ENCODE measurements around the gene PRRG2.

Gene PRRG2

DNA sequence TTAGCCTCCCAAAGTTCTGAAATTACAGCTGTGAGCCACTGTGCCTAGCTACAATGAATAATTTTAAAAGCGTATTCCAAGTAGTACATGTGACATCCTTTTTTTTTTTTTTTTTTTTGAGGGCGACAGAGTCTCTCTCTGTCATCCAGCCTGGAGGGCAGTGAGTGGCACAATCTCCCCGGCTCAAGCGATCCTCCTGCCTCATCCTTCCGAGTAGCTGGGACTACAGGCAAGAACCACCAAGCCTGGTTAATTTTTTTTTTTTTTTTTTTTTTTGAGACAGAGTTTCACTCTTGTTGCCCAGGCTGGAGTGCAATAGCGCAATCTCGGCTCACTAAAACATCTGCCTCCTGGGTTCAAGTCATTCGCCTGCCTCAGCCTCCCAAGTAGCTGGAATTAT is 6.1 kb downstream of the PRRG2 start:
- DNase-seq (ENCODE audit: low read depth, low spot score) = no peak

- DNase-seq (ENCODE audit: low read depth, low spot score) = no peak
These were observed 7.4 kb downstream of the PRRG2 start for GRCh38 chr19:49588365-49589122.

GRCh38 chr19:49589502-49589905 is 8.4 kb downstream of the PRRG2 start:
- DNase-seq (ENCODE audit: low read depth, low spot score) = no peak

- DNase-seq (ENCODE audit: low read depth, low spot score) = peak; percentile 80
These were observed 9.2 kb downstream of the PRRG2 start for GRCh38 chr19:49590071-49590970.

DNA sequence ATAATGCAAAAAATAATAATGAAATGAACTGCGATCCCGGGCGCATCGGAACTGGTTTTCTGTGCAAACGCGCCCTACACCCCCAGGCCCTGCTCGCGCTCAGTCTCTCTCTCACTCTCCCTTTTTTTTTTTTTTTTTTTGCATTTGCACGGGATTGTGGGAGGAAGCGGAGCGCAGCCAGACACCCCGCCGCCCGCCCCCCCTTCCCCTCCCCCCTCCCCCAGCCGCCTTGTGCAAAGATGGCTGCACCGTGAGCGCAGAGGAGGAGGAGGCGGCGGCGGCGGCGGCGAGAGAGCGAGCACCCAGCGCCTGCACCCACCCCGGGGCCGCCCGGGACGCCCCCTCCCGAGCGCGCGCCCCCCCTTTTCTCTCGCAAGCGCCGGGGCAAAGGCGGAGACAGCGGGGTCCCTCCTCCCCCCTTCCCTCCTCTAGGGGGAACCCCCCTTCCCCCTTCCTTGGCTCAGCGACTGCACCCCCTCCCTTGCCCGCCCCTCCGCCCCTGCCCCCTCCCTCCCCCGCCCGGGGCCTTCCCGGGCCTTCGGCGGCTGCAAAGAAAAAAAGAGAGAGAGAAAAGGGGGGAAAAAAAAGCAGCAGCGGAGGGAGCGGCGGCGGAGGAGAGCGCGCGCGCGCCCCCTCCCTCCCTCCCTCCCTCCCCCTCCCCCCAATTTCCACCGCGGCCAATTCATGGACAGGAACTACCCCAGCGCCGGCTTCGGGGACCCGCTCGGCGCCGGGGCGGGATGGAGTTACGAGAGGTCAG is 10.0 kb downstream of the PRRG2 start, which contains the start of gene PRR12:
PRR12 (plus strand) TSS at position 212 of the 760 bp plus-strand sequence; CDS start at position 685, 473 bp downstream.
- DNase-seq (ENCODE audit: low read depth, low spot score) = no peak

DNA sequence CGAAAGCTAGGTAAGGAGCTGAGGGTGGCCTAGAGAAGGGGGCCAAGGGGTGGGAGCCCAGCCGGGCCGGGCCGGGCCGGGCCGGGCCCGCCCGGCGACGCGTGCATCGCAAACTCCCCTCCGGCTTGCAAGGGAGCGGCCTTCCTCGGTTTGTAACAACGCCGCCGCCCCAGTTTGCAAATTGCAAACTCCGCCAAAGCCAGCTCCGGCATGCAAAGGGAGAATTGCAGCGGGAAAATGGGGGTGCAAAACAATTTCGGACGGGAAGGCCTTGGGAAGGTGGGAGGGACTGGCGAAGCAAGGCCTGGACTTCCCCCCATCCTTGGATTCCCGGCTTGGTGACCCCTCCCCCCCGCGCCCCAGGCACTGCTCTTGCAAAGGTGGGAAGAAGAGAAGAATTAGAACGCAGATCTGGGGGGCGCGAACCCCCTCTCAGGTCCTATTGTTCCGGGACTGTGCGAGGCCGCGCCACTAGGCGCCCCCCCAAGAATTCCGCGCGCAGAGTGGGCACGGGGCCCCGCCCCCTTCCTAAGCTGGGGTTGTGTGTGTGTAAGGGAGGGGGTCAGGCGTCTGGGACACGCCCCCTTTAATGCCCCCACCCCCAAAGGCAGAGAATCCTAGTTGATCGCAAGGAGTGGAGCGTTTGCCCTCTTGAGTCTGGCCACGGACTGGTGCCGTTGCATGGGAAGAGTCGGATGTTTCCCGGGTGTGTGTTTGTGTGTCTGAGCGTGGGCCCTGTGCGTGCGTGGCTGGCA is 10.8 kb downstream of the PRRG2 start:
- no peak for DNase-seq (ENCODE audit: low read depth, low spot score)

DNA sequence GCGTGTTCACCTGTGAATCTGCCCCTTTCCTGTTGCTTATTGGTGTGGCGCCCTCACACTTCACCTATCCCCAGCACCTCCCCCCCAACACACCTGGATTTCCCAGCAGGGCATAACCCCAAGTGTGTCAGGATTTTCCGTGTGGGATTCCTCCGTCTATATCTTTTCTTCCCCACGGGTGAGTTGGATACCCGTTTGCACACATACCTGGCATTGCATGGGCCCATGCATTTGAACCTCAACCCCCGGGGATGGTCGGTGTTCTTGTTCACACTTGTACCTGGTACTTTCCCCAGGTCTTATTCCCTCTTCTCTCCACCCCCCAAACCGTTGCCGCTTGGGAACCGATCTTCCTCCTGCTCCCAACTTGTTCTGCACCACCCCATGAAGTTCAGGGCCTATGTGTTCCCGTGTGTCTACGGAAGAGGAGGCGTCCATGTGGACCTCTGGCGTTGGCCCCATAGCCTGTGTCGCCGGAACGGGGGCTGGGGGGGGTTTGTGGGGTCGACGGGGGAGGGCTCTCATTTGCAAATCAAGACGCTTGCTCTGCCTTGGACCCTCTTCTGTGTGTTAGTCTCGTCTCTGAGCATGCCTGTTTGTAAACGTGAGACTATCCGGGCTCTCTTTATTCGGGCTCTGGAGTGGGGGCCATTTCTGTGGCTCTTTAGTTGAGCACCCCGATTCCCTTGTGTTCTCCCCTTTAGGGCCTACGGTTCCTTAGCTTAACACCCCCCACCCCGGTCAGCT is 11.5 kb downstream of the PRRG2 start:
- DNase-seq (ENCODE audit: low read depth, low spot score) = no peak

- DNase-seq (ENCODE audit: low read depth, low spot score) = peak; percentile 77
These were observed 12.4 kb downstream of the PRRG2 start for GRCh38 chr19:49593233-49594113.

DNA sequence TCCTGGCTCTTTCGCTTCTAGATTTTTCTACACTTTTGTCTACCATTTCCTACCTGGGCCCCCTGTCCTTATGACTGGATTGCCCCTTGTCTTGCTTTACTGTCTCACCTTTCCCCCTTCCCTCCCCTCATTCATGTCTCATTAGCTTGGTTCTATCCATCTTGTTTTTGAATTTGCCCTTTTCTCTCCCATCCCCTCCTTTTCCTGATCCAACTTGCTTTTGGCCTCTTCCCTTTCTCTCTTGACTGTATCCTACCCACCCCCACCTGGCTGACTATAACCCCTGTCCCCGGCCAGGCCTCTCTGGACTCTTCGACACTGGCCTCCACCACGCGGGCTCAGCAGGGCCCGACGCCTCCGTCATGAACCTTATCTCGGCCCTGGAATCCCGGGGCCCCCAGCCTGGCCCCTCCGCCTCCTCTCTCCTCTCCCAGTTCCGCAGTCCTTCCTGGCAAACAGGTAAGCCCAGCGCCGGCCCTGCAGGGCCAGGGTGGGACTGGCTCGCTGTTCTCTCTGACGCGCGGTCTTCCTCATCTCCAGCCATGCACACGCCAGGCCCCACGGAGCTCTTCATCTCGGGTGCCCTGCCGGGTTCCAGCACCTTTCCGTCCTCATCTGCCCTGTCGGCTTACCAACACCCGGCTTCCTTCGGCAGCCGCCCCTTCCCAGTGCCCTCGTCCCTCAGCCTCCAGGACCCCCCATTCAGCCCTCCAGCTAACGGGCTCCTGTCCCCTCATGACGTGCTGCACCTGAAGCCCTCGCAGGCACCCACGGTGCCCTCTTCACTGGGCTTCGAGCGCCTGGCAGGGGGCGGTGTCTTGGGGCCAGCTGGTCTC is 13.3 kb downstream of the PRRG2 start:
- no peak for DNase-seq (ENCODE audit: low read depth, low spot score)

- DNase-seq (ENCODE audit: low read depth, low spot score) = no peak
These were observed 14.1 kb downstream of the PRRG2 start for GRCh38 chr19:49594993-49595818.

DNA sequence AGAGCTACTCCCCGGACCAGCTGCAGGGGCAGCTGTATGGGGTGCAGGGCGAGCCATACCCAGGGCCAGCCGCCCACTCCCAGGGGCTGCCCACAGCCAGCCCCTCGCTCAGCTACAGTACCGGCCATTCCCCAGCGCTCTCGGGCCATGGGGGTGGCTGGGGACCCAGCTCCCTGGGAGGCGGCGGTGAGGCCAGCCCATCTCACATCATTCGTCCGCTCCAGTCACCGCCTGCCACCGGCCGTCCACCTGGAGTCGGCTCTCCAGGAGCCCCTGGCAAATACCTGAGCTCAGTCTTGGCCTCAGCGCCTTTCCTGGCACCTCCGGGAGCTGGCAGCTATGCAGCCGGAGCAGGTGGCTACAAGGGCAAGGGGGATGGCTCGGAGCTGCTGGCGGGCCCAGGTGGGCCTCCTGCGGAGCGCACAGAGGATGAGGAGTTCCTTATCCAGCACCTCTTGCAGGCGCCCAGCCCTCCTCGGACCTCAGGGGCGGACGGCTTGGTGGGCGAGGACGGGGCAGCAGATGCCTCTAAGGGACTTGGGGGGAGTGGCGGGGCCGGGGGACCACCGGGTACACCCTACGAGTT is 14.8 kb downstream of the PRRG2 start:
- no peak for DNase-seq (ENCODE audit: low read depth, low spot score)

DNA sequence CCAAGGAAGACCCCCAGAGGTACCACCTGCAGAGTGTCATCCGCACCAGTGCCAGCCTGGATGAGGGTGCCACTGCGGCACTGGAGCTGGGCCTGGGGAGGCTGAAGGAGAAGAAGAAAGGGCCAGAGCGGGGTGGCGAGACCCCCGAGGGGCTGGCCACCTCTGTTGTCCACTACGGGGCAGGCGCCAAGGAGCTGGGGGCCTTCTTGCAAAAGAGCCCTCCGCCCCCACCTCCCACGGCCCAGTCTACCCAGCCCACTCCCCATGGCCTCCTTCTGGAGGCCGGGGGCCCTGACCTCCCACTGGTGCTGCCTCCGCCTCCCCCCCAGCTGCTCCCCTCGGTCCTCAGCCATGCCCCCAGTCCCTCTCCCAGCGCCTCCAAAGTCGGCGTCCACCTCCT is 15.3 kb downstream of the PRRG2 start:
- DNase-seq (ENCODE audit: low read depth, low spot score) = no peak

DNA sequence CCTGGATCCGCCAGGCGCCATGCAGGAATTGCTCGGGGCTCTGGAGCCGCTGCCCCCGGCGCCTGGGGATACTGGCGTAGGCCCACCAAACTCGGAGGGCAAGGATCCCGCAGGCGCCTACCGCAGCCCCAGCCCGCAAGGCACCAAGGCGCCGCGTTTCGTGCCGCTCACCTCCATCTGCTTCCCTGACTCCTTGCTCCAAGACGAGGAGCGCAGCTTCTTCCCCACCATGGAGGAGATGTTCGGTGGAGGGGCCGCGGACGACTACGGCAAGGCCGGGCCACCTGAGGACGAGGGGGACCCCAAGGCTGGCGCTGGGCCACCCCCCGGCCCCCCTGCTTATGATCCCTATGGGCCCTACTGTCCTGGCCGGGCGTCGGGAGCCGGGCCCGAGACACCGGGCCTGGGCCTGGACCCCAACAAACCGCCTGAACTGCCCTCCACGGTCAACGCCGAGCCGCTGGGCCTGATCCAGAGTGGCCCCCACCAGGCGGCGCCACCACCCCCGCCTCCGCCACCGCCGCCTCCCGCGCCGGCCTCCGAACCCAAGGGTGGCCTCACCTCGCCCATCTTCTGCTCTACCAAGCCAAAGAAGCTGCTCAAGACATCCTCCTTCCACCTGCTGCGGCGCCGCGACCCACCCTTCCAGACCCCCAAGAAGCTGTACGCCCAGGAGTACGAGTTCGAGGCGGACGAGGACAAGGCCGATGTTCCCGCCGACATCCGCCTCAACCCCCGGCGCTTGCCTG is 16.0 kb downstream of the PRRG2 start:
- DNase-seq (ENCODE audit: low read depth, low spot score) = no peak

GRCh38 chr19:49597703-49597974 is 16.5 kb downstream of the PRRG2 start:
- DNase-seq (ENCODE audit: low read depth, low spot score) = no peak

DNA sequence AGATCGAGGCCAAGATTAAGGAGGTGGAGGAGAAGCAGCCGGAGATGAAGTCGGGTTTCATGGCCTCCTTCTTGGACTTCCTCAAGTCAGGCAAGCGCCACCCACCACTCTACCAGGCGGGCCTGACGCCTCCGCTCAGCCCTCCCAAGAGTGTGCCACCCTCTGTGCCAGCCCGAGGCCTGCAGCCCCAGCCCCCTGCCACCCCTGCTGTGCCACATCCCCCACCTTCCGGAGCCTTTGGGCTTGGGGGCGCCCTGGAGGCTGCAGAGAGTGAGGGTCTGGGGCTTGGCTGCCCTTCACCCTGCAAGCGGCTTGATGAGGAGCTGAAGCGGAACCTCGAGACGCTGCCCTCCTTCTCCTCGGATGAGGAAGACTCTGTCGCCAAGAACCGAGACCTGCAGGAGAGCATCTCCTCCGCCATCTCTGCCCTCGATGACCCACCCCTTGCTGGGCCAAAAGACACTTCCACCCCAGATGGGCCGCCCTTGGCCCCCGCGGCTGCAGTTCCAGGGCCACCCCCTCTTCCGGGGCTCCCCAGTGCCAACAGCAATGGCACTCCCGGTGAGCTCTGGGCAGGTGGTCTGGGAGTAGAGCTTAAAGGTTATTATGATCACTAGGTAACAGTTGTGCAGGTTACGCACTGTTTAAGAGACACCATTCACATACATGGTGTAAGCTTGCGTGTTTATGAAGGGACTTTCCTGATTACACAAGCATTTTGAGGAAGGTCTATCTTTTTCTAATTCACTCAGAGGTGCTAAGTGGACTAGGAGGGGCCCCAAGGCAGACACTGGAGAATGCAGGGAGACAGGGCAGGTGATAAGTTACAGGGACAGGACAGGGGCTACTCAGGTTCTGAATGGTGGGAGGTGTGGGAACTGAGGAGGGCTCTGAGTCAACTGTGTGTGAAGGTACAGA is 18.5 kb downstream of the PRRG2 start:
- no peak for DNase-seq (ENCODE audit: low read depth, low spot score)

All from brain pericyte (primary cell).